Breast epithelium (tissue), 3 donors: ENCODE data around the gene SLC34A1.

ENCODE experiments used
- POLR2AphosphoS5 ChIP-seq, 3 donors: sonication (generic); formaldehyde crosslinking; IDR thresholded peaks; one replicate each; pipeline ENCODE4 v1.6.1; 2017; ENCODE audit warnings: antibody characterized with exemption in 3 of 3
- TF ChIP-seq, protein P1 (sequence below), 3 donors: fragments of 450-650 bp; IDR thresholded peaks; one replicate each; pipeline ENCODE4 v1.5.1; 2016 to 2017; ENCODE audit warnings: antibody characterized with exemption in 3 of 3, mild to moderate bottlenecking in 3 of 3, moderate library complexity in 3 of 3

DNA sequence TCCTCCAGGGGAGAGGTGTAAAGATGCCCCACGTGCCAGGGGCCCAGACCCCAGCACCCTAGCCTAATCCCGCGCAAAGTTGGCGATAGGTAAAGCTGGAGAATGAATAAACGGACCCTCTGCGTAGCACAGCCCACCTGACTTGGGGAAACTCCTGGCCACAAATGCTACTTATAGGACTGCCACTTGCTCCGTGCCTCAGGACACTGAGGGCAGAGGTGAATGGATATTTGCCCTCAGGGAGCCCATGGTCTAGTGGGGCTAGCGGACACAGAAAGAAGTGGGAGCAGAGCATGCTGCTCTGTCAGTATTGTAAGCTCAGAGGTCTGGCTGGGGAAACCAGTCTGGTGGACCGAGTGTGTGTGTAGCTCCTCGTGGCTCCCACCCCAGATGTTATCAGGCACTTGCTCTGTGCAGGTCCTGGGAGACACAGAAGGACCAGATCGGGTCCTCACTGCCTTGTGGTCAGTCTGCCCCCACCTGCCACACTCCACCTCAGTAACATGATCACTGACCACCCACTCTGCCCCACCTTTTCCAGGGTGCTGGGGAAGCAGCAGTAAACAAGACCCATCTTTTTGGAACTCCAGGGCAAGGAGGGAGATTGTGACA, 43.1 kb downstream of the SLC34A1 start:
- TF ChIP-seq, protein P1, sequence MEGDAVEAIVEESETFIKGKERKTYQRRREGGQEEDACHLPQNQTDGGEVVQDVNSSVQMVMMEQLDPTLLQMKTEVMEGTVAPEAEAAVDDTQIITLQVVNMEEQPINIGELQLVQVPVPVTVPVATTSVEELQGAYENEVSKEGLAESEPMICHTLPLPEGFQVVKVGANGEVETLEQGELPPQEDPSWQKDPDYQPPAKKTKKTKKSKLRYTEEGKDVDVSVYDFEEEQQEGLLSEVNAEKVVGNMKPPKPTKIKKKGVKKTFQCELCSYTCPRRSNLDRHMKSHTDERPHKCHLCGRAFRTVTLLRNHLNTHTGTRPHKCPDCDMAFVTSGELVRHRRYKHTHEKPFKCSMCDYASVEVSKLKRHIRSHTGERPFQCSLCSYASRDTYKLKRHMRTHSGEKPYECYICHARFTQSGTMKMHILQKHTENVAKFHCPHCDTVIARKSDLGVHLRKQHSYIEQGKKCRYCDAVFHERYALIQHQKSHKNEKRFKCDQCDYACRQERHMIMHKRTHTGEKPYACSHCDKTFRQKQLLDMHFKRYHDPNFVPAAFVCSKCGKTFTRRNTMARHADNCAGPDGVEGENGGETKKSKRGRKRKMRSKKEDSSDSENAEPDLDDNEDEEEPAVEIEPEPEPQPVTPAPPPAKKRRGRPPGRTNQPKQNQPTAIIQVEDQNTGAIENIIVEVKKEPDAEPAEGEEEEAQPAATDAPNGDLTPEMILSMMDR (IDR thresholded peaks at IDR 0.05): no peak
- no peak for TF ChIP-seq POLR2AphosphoS5 (IDR thresholded peaks at IDR 0.05)
